ENCODE results near the gene LRRN2.
"Not testable (repeated sequence)": the region's sequence is repeated elsewhere in the genome, so short reads cannot be mapped to it uniquely, and the experiment has no call there.

The LRRN2 gene

DNA sequence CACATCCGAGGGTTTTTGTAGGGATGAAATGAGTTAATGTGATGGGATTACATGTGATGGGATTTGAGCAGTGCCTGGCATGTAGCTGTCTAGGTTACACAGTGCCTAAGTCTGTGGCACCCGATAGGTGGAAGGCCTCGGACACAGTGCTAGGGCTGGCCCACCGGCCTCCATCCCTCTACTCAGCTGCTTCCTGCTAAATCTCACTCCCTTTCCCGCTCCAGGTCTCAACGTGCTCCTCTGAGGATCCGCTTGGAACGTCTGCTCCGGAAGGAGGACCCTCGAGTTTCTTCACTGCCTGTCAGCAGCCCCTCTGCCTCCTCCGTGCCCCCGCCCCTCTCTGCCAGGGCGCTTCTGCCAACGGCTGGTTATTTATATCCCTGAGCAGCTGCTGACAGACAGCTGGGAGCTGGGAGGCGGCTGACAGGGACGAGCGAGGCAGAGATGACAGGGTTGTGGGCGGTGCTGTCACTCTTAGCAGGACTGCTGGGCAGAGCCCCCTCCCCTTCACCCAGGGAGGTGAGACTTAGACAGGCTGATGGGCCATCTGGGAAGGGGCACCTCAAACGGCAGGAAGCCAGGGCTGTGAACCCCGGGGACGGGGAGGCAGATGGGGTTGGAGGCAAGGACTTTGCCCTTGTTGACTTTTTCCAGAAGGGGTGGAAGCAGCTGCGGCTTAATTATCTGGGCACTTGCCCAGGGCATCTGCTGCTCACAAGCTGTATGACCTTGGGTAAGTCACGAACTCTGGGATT lies 26.6 kb upstream of the LRRN2 start:
- DNase-seq, result peak; percentile 65

DNA sequence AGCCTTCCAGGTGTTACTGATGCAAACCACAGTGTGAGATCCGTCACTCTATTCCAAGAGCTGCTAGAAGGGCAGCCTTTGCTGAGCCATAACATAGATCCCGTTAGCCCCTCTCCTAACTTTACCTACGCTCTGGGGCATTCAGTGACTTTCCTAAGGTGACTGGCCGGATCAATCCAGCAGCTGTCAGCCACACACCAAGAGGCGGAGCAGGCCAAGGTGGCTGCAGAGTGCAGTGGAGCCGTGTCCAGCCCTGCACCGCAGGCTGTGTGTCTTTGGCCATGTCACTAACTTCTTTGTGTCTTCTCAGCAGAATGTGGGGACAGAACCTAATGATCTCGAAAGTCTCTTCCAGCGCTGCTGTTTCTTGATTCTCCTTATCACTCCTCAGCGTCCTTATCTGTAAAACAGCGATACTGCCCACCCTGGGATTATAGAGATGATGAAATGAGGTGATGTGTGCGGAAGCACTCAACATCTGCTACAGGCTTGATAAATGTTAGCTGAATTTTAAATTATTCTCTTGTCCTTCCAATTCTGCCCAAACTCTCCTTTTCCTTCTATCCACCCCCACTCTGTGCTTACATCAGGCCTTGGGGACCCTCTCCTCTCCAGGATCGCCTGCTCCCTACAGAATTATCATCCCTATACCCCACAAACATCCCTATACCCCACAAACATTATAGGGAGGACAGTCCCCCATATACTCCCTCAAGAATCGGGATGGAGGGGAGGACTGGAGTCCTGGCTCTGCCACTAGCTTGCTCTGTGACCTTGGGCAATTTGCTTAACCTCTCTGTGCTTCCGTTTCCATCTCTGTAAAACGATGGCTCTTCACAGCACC lies 25.8 kb upstream of the LRRN2 start:
- no peak for DNase-seq

DNA sequence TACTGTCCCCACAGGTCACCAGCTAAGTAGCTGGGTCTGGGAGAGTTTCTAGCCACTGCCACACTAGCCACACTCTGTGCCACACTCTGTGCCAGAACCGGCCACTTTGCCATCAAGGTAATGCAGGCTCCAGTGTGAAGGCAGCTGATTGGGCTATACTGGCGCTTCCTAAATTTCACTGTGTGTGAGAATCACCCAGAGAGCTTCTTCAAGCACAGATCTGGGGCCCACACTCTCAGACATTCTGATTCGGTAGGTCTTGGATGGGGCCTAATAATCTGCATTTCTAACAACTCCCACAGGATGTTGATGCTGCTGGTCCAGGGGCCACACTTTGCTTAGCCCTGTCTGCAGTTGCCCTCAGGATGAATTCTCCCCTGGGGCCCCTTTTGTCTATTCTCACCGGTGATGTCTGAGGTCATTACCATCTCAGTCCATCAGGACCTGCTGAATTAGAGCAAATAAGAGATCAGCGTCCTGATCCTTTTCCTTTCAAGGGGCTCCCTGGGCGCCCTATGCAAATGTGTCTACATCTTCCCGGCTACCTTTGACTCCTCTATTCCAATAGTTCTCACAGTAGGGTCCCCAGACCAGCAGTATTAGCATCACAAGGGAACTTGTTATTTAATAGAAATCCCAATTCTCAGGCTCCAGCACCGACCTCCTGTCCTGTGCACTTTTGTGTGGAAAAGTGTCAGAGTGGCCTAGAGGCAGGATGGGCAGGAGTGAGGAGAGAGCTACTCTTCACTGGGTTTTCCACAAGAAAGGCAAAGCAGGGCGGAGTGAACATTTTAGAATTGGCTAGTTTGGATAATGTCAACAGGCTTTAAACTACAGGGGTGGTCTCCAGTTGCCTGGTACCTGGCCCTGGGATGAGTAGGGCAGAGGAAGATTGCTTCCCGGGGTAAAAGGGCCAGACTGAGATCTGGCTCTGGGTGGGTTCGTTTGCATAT lies 24.7 kb upstream of the LRRN2 start:
- no peak for DNase-seq

DNA sequence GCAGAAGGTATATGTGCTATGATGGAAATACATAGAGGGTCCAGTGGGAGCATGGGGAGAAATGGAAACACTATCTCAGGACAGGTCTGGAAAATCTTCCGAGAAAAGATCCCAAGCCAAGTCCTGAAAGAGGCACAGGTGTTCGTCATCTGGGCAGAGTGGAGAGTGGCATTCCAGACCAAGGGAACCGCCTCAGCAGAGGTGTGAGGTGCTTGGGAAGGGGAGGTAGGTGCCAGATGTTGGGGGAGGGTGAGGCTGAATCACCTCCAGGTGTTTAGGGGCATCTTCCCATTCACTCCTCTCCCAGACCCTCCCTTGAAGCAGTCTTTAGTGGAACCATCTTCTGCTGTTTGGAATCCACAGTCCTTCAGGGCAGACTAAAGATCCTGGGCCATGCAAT lies 23.5 kb upstream of the LRRN2 start:
- DNase-seq, result no peak

DNA sequence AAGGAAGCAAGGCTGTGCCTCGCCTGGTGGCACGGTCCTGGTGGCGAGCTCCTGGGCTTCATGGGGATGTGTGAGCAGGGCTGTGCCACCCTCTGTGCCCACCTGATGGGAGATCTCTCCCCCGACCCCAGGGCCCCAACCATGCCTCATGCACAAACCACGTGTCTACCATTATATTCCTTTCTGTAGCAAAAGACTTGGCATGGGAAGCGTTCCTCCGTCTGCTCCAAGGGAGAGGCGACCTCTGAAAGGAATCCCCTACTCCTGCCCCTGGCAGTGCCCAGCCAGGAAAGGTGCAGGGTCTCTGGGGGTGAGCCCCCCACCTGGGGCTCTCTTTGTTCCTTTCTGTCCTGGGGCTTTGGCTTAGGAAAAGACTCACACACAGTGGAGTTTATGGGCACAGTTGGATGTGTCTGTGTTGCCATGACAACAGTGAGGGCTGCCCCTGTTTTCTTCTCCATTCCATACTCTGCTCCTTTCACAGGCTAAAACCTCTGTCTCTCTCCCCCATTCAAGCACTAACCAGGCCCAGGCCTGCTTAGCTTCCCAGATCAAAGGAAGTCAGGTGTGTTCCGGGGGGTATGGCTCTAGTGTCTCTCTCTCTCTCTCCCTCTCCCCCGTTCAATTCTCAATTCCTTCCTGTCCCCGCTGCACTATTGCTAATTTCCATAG lies 21.4 kb upstream of the LRRN2 start:
- no peak for DNase-seq

DNA sequence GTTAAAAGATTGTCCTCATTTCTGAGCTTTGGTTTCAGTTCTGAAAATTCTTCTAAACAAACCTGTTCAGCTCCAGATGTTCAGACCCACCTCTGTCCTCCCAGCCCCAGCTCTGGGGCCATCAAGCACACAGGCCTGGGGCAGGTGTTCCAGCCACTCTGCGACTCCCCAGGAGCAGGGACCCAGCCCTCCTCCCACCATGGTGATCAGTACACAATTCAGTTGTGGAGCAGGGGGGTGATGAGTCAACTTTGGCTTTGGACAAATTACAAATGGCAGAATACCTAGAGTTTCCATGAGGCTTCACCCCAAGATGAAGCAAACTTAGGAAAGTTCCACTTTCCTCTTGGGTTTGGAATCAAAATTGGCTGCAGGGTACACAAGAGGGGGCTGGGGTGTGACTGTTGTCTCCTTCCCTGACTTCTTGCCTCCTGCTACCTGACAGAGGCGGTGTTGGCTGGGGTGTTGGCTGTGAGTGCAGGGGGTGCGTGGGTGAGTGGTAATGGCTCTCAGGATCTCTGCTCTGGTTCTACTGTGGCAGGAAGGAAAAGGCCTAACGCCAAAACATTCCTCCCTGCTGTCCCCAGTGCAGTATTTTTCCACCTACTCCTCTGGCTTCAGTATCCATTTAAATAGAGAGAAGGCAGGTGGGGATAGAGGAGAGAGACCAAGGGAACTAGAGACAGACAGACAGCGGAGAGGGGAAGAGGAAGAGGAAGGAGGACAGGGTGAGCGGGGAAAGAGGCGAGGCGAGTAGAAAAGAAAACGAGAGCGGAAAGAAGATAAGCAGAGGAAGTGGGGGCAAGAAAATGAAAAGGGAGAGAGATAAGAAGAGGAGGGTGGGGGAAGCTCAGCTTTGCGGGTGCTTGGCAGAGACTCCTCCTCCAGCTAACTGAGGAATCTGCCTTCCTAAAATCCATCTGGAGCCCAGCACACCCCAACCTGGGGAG lies 20.6 kb upstream of the LRRN2 start:
- DNase-seq, result no peak

DNA sequence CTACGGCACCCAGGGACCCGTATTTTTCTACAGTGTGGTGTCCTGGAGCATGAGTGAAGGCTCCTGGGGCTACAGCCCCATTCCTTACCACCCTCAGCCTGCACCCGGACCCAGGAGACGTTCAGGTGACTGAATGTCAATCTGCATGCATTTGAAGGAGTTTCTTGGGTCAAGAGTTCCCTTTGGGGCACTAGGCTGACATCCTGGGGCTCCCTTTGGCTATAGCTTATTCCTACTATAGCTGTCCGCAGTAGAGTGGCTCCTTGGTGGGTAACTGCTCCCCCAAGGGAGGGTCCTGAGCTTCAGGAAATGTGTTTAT lies 19.9 kb upstream of the LRRN2 start:
- DNase-seq, result no peak

DNA sequence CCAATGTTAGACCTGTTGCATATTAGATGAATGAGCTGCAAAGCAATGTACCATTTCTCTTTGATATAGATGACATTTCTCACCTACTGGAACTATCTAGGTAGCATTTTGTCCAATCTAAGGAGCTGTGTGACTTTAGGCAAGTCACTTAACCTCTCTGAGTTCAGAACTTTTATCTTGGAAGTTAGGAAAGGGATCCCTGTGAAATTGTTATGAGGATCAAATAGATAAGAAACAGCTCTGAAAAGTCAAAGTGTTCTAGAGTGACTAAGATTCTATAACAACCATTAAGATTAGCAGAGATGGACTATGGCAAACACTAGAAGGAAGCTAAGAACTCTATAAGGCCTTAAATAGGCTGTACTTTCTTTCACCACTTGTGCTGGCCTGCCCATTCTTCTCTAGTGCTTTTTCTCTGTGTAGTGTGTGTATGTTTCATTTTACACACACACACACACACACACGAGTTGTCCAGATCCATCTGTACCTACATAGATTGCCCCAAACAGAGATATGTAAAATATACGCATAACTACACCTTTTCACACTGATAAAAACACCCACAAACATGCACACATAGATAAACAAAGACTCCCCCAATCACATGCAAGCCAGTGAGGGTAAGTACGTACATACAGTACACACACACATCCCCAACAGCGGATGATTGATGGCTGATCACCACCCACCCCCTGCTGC lies 19.4 kb upstream of the LRRN2 start:
- no peak for DNase-seq

DNA sequence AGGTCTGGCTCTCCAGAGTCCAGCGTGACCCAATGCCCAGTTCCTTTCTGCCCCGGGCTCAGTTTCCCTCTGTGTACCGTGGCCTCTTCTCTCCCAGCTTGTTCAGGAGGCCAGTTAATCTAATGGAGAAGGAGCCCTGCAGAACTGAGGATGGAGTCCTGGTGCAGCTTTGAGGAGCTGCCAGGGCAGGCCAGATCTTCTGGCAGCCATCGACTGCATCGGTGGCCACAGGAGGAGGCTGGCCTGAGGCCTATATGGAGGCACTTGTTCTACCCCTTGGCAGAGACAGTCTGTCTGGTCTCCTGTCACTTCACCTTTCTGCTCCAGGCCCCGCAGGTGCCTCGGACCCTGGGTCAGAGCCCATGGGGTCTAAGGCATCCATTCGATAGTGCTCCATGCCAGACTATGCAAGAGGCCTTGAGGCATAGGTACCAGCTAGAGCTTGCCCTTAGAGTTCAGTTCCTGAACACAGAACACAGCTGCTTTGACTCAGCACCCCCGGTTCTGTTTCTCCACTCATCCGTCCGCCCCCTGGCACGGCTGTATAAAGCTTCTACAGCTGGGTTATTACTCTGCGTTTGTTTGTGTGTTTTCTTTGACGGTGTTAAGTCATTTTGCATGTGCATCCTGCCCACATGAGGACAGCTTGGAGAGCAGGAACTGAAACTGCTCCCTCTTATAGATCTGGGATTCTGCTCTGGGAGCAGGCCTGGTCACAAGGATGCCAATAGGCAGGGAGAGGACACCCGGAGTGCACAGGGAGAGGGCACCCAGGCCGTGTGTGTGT lies 18.5 kb upstream of the LRRN2 start:
- DNase-seq, result no peak

DNA sequence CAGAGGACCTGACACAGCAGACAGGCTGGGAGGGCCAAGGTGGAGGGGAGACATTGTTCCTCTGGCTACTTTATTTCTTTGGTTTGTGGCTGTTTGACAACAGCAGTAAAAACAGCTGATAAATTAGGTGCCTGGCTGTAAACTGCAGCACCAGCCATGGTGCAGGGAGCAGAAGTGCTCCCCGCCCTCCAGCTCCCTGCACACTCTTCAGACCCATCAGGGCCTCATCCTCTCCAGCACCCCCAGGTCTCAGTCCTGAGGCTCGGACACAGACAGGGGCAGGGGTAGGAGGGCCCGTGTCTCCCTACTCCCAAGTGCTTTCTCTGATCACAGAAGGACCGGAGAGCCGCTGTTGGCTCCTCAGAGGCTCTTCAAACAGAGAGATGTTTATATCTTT lies 17.7 kb upstream of the LRRN2 start:
- DNase-seq, result no peak

DNA sequence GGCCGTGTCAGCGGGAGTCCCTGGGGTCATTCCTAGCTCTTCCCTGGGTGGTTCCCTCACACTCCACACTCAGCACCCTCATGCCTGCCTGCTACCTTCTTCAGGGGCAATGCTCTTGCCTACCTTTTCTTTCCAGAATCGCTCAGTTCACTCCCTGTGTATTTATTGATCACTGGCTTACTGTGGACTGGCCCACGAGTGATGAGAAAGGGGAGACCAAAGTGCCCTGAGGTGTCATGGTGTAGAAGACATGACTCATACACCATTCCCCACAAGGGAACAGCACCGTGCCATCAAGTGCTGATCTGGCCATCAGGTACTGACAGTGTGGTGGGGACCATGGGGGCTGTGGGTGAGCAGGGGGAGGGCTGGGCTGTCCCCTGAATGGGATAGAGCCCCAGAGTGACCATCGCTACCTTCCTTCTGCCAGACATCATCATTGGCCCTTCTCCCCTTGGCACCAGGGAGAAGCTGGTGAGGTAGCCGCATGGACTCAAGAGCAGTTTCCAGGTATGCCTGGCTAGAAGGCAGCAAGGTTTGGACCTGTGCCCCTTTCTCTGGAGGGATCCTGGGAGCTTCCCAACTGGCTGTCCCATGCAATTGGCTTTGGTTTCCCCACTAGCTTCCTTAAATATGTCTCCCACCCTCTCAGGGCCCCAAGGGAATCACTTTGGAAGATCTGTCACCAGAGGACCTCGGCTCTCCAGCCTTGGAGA lies 17.2 kb upstream of the LRRN2 start:
- no peak for DNase-seq

DNA sequence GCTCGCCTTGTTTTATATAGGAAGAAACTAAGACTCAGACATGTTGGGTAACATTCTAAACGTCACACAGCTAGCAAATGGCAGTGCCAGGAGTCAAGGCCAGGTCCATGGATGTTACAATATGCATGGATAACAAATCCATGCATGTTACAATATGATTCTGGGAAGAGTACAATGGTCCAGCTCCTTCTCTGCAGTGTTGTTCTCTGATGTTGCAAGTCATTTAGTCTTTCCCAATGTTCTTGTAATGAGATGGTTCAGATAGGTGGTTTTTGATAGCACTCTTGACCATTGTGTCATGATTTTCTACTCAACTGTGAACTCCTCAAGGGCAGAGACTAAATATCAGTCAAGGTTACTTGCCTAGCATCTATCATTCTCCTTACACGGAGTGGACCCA lies 15.7 kb upstream of the LRRN2 start:
- no peak for DNase-seq

DNA sequence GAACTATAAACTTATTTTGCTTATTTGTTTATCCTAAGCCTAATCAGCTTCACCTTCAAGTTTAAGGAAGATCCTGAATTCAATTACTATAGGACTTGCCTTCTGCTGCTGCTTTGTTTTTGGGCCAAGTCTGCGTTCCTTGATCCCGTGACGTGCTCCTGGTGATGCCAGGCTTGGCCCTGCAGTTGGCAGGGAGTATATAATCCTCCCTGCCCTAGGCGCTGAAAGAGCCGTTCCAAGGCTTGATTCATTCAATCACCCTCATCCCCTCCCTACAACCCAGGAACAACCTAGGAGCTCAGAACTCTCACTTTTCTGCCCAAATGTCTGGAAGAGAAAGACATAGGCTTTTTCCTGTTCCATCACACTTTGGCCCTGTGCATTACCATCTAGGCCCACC lies 12.4 kb upstream of the LRRN2 start:
- no peak for DNase-seq

DNA sequence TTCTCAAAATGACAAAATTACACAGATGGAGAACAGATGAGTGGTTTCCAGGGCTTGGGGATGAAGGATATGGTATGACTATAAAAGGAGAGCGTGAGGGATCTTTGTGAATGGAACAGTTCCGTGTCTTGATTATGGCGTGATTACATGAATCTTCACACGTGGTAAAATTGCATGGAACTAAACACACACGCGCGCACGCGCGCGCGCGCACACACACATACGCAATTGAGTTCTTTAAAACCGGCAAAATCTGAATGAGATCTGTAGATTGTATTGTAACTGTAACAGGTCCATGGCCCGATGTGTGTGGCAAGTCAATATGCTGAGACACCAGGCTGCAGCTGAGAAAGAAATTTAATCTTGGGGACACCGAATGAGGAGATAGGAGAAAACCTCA lies 11.1 kb upstream of the LRRN2 start:
- DNase-seq, result no peak

DNA sequence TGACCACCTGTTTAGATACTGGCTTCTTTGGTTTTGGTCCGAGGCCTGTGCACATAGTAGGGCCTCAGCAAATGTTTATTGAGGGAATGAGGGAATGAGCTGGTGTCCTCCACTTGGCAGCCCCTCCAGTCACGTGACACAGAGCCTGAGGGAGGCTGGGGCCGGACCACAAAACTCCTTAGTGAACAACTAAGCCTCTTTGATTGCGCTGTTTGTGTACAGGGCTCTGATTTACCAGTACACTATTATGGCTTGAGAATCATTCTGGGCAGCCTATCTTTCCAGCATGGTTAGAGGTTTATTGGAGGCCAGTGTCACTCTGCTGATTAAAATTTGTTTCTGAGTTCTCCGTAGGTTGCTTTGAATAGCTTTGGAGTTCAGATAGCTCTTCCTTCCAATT lies 10.2 kb upstream of the LRRN2 start:
- no peak for DNase-seq

DNA sequence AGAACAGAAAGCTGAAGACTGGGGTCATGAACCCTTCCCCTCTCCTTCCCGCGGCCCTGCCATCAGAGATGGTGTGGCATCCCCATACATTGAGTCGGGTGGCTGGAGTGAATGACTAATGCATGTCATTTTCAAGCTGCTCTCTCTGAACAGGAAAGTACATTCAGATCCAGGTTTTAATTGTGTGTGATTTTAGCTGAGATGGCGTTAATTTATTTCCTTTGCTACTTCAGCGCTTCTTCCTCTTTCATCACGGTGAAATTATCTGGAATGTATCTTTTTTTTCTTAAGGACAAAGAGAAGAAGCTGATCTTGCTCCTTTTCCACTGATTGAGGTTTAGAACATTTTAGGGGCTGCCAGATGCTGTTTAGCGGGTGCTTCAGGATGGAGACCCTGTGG lies 8.6 kb upstream of the LRRN2 start:
- no peak for DNase-seq

DNA sequence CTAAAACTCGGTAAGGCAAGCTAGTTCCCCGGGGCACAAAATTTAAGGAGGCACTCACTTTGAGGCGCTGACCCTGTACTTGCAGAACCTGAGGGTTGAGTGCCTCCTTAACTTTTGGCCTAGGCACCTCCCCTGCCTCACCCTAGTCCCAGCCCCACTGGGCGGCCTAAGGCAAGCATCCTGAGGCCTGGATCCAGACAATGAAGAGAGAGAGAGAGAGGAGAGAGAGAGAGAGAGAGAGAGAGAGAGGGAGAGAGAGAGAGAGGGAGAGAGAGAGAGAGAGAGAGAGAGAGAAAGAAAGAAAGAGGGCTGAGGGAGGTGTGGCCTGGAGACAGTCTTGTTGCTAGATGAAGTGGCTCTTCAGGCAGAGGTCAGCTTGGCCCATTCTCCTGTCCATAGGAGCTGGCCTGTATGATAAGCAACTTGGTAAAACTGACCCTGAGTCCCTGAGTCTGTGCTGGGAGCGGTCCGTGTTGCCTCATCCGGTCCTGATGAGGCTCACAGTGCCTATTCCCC lies 7.4 kb upstream of the LRRN2 start:
- no peak for DNase-seq

DNA sequence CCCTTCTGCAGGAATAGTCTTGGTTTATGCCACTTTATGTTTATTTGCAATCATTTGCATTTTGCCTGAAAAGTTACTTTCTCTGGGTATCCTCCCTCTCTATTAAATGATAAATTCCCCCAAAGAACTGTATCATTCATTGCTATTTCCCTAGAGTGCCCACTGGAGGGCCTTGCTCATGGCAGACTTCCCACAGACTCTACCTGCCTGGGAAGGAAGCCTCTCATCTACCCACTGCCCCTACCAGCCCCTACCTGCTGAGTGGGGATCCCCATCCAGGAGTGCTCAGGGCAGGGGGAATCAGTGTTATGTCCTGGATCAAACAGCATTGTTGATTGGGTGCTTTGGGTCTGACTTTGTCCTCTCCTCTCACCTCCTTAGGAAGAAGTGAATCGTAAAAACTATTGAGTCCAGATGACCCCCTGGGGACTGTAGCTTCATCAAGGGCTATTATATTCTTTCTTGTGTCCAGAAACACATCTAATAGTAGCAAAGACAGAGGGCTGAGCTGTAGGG lies 6.8 kb upstream of the LRRN2 start:
- no peak for DNase-seq

DNA sequence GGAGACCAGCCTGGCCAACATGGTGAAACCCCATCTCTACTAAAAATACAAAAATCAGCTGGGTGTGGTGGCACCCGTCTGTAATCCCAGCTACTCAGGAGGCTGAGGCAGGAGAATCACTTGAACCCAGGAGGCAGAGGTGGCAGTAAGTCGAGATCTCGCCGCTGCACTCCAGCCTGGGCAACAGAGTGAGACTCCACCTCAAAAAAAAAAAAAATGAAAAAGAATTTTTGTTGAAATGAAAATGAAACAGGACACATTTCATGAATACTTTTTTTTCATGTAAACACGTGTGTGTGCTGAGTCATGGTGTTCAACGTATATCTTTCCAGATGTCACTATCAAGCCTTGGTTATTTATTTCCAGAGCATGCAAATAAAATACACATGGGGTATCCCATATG lies 5.8 kb upstream of the LRRN2 start:
- DNase-seq, result not testable (repeated sequence)

Data from NCI-H1092 (cell line).